GM20000 (cell line): ENCODE measurements around the gene TSEN54.

Experiments used
- DNase-seq: peaks from one replicate; pipeline ENCODE4 v3.0.0; 2012; ENCODE audit warnings: low spot score
- TF ChIP-seq, protein P1 (sequence below): IDR thresholded peaks from 2 replicates; pipeline ENCODE4 v1.5.1; 2012; ENCODE audit warnings: mild to moderate bottlenecking, control low read depth; ENCODE audit errors: extremely low read depth, missing control alignments

The TSEN54 gene

GRCh38 chr17:75555679-75556153 is 39.4 kb downstream of the TSEN54 start:
- TF ChIP-seq, protein P1, sequence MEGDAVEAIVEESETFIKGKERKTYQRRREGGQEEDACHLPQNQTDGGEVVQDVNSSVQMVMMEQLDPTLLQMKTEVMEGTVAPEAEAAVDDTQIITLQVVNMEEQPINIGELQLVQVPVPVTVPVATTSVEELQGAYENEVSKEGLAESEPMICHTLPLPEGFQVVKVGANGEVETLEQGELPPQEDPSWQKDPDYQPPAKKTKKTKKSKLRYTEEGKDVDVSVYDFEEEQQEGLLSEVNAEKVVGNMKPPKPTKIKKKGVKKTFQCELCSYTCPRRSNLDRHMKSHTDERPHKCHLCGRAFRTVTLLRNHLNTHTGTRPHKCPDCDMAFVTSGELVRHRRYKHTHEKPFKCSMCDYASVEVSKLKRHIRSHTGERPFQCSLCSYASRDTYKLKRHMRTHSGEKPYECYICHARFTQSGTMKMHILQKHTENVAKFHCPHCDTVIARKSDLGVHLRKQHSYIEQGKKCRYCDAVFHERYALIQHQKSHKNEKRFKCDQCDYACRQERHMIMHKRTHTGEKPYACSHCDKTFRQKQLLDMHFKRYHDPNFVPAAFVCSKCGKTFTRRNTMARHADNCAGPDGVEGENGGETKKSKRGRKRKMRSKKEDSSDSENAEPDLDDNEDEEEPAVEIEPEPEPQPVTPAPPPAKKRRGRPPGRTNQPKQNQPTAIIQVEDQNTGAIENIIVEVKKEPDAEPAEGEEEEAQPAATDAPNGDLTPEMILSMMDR: no peak
- DNase-seq: no peak

DNA sequence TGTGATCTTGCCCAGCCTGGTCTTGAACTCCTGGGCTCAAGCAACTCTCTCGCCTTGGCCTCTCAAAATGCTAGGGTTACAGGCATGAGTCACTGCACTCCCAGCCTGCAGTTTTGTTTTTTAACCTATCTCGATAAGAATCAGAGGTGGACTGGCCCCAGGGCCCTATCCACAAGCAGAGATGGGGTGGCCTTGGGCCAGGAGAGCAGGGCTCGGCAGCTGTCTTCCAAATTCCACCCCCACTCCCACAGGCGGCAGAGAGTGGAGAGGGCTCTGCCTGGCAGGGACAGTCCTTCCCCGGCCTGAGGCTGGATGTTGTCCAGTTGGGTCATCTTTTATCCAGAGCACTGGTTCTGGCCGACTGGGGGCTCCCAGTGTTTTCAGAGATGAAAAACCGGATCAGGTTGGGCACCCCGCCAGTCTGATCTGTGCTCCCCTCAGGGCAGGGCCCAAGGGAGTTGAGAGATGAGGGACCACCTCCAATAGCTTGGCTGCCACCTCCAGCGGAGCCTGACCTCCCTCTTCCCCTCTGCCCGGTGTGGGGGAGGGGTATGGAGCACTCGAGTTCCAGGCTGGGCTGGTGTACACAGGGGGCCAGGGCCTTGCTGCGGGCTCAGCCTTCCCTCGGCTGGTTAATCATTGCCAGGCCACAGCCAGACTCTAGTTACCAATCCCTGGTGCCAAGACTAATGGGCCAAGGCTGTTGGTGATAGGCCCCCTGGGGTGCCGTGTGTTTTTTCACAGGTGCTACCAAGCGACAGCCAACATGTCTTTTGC is 40.9 kb downstream of the TSEN54 start:
- no peak for DNase-seq
- TF ChIP-seq, protein P1: no peak

GRCh38 chr17:75557852-75558665 is 41.7 kb downstream of the TSEN54 start:
- TF ChIP-seq, protein P1: no peak
- DNase-seq: no peak

DNA sequence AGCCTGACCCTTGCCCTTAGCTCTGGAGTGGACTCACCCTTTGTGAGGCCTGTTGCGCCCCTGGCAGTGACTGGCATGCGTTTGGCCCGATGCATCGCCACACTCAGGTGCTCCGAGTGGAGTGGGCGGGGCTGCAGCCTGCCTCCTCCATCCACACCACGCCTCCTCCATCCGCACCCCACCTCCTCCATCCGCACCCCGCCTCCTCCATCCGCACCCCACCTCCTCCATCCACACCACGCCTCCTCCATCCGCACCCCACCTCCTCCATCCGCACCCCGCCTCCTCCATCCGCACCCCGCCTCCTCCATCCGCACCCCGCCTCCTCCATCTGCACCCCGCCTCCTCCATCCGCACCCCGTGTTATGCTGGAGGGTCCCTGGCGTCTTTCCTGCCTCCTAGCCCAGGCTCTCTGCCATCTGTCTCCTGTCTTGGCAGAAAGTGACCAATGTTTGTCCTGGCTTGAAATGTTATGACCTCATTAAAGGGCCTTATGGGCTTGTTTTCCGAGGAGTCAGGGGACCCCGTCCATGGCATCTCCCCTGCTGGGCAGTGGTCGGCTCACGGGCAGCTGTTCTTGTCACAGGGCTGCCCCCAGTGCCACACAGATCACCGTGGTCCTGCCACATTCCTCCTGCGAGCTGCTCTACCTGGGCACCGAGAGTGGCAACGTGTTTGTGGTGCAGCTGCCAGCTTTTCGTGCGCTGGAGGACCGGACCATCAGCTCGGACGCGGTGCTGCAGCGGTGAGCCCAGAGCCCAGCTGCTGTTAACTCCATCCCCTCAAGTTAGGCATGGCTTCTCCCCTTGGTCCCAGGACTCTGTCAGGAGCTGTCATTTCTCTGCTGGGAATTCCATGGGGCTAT is 42.6 kb downstream of the TSEN54 start:
- no peak for DNase-seq
- TF ChIP-seq, protein P1: no peak

GRCh38 chr17:75559958-75560533 is 43.7 kb downstream of the TSEN54 start:
- DNase-seq: no peak
- TF ChIP-seq, protein P1: no peak

DNA sequence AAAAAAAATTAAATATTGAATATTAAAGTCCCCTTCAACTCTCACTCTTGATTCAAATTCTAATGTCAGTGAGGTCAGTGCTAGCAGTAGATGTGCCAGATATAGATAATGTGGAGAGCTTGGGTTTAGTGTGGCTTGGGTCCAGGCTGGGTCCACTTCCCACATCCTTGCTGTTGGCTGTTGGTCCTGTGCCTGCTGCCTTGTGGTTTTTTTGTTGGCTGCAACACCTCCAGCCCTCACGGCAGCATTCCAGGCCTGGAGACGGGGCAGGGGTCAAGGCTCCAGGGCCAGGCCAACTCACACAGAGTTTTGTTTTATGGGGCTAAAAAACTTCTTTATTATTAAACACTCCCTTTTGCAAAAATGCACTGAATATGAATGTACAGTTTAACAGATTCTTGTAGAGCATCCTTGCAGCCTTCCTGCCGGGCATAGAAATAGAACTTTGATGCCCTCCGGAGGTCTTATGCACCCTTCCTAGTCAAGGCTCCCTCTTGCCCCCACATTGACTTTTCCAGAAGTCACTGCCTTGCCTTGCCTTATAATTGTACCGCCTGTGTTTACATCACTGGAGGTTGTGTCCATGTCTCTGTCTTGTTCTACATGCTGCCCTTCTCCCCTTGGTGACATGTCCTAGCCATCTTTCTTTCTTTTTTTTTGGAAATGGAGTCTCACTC is 45.7 kb downstream of the TSEN54 start:
- no peak for DNase-seq

More for the DNA sequence above, 45.7 kb downstream of the TSEN54 start:
- TF ChIP-seq, protein P1: no peak
